ENCODE results near the gene GHR.

The GHR gene

GRCh38 chr5:42423285-42424165 lies at the start of gene GHR:
Gene GHR (plus strand): TSS chr5:42423439. CDS start chr5:42565875, 142,436 bp downstream.
- TF ChIP-seq CTCF (IDR thresholded peaks at IDR 0.05), result peak; percentile 73

GRCh38 chr5:42374679-42375273 lies 48.5 kb upstream of the GHR start:
- no peak for TF ChIP-seq CTCF (IDR thresholded peaks at IDR 0.05)

- TF ChIP-seq CTCF (IDR thresholded peaks at IDR 0.05), result no peak
Observed at GRCh38 chr5:42377496-42377895, 45.7 kb upstream of the GHR start.

- TF ChIP-seq CTCF (IDR thresholded peaks at IDR 0.05), result no peak
Observed at GRCh38 chr5:42381973-42382372, 41.3 kb upstream of the GHR start.

- no peak for TF ChIP-seq CTCF (IDR thresholded peaks at IDR 0.05)
Observed at GRCh38 chr5:42387563-42387962, 35.7 kb upstream of the GHR start.

- no peak for TF ChIP-seq CTCF (IDR thresholded peaks at IDR 0.05)
Observed at GRCh38 chr5:42390115-42390514, 33.1 kb upstream of the GHR start.

GRCh38 chr5:42392917-42393316 lies 30.3 kb upstream of the GHR start:
- no peak for TF ChIP-seq CTCF (IDR thresholded peaks at IDR 0.05)

Measured in LNCAP (cell line).